ENCODE data around the gene SNX25.

The SNX25 gene

GRCh38 chr4:185259719-185260118, 50.3 kb downstream of the SNX25 start:
- no peak for DNase-seq (ENCODE audit: low read depth in 2 of 2)

GRCh38 chr4:185261946-185262345, 52.5 kb downstream of the SNX25 start:
- DNase-seq (ENCODE audit: low read depth in 2 of 2) = no peak

- DNase-seq (ENCODE audit: low read depth in 2 of 2) = no peak
Measured at GRCh38 chr4:185263419-185263818, 54.0 kb downstream of the SNX25 start.

GRCh38 chr4:185265942-185266341, 56.5 kb downstream of the SNX25 start:
- no peak for DNase-seq (ENCODE audit: low read depth in 2 of 2)

- no peak for DNase-seq (ENCODE audit: low read depth in 2 of 2)
Measured at GRCh38 chr4:185269286-185269685, 59.9 kb downstream of the SNX25 start.

GRCh38 chr4:185270037-185270436, 60.6 kb downstream of the SNX25 start:
- no peak for DNase-seq (ENCODE audit: low read depth in 2 of 2)

GRCh38 chr4:185270885-185271284, 61.5 kb downstream of the SNX25 start:
- DNase-seq (ENCODE audit: low read depth in 2 of 2) = no peak

GRCh38 chr4:185272245-185272644, 62.8 kb downstream of the SNX25 start:
- no peak for DNase-seq (ENCODE audit: low read depth in 2 of 2)

GRCh38 chr4:185275501-185275900, 66.1 kb downstream of the SNX25 start:
- no peak for DNase-seq (ENCODE audit: low read depth in 2 of 2)

GRCh38 chr4:185276036-185276435, 66.6 kb downstream of the SNX25 start:
- DNase-seq (ENCODE audit: low read depth in 2 of 2) = no peak

GRCh38 chr4:185278716-185279115, 69.3 kb downstream of the SNX25 start:
- no peak for DNase-seq (ENCODE audit: low read depth in 2 of 2)

GRCh38 chr4:185280608-185281007, 71.2 kb downstream of the SNX25 start:
- DNase-seq (ENCODE audit: low read depth in 2 of 2) = no peak

- DNase-seq (ENCODE audit: low read depth in 2 of 2) = no peak
Measured at GRCh38 chr4:185282968-185283367, 73.6 kb downstream of the SNX25 start.

GRCh38 chr4:185283723-185284122, 74.3 kb downstream of the SNX25 start:
- DNase-seq (ENCODE audit: low read depth in 2 of 2) = no peak

GRCh38 chr4:185285632-185286393, 76.4 kb downstream of the SNX25 start:
- no peak for DNase-seq (ENCODE audit: low read depth in 2 of 2)

GRCh38 chr4:185286571-185286970, 77.2 kb downstream of the SNX25 start:
- no peak for DNase-seq (ENCODE audit: low read depth in 2 of 2)

GRCh38 chr4:185287031-185287430, 77.6 kb downstream of the SNX25 start:
- no peak for DNase-seq (ENCODE audit: low read depth in 2 of 2)

GRCh38 chr4:185290018-185290607, 80.7 kb downstream of the SNX25 start:
- no peak for DNase-seq (ENCODE audit: low read depth in 2 of 2)

GRCh38 chr4:185290656-185291055, 81.3 kb downstream of the SNX25 start:
- DNase-seq (ENCODE audit: low read depth in 2 of 2) = no peak

- DNase-seq (ENCODE audit: low read depth in 2 of 2) = no peak
Measured at GRCh38 chr4:185293202-185293601, 83.8 kb downstream of the SNX25 start.

- DNase-seq (ENCODE audit: low read depth in 2 of 2) = no peak
Measured at GRCh38 chr4:185296665-185297460, 87.5 kb downstream of the SNX25 start.

- no peak for DNase-seq (ENCODE audit: low read depth in 2 of 2)
Measured at GRCh38 chr4:185298728-185299430, 89.5 kb downstream of the SNX25 start.
